Inferior parietal cortex (tissue), 1 donor: ENCODE data around the gene BCCIP.

Source experiments
- DNase-seq: peaks from one replicate; pipeline ENCODE4 v3.0.0-alpha.2; 2016; ENCODE audit errors: extremely low spot score

The BCCIP gene

DNA sequence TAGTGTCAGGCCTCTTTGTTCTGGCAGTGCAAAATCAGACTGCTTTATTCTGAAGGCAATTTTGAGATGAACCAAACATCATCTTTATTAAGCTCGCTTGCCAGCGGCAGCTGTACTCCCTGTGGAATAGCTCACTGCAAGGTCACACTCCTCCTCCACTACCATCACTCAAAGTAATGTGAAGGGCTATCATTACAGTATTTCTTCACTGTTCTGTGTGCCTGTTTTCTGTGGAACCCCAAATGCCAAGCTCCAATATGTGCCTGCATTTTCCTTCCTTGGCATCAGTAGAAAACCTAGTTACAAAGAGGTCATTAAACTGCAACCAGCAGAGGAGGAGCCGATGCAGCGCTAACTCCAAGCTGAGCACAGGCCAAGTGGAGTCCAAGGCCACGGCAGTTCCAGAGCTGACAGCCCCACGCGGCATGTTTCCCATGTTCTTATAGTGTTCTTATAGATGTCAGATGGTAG is 21.4 kb downstream of the BCCIP start:
- DNase-seq: no peak

DNA sequence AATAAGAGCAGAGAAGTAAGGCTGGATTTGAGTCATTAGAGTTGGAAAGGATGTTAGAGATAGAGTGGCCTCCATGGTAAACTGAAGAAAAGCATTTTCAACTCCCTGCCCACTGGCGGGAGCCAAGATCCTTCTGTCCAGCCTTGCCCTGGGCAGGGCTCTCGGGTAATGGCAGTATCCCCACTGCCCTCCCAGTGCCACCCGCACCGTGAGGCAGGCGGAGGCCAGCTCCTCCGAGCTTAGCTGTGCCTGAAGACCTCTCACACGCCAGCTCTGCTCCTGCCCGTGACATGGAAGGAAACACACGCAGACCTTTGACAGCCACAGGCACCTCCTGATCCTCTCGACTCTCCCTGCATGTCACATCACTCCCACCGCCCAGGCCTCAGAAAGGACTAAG is 22.3 kb downstream of the BCCIP start:
- DNase-seq: no peak

DNA sequence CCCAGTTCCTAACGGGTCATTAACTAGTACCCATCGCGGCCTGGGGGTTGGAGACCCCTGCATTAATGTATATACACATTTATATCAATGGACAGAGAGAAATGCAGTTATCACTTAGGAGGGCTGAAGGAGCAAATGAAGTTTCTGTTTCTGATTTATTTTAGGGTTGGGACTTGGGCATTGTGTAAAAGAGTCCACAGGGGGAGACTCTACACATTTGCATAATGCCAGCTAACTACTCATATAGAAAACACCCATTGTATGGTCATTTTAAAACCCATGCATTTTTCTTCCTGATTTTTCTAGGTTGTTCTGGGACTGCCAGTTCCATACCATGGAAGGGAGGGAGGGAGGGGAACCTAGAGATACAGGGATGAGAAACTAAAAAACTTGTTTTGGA is 23.5 kb downstream of the BCCIP start:
- DNase-seq: no peak

DNA sequence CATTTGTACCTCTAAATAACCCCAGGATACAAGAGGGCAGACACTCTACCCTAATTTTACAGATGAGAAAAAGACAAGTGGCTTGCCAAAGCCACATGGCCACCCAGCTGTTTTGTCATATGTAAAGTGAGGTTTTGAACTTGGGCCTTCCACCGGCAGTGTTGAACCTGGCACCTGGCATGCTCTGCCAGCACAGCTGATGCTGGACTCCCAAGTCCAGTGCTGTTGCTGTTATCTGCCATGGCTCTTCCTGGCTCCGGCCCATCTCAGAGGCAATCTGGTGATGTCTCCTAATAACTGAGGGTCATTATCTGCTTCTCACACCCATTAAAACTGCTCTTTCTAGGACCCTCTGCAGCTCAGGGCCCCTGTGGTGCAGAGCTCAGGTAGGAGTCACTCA is 25.0 kb downstream of the BCCIP start:
- no peak for DNase-seq

DNA sequence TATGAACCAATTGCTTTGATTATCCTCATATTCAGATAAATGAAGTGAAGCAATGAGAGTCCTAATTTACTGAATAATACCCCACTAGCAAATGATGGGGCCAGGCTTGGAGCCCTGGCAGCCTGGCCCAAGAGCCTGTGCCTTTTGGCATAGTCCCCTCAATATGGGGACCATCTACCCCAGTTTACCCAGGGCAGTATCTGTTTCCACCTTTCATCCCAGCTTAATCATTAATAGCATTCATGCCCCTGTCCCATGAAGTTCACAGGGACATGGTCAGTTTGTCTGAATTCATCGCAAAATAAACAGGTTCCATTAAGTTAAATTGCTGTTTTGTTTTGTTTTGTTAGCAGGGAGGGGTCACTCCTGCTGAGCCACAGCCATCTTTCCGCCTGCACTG is 25.5 kb downstream of the BCCIP start:
- DNase-seq: no peak

DNA sequence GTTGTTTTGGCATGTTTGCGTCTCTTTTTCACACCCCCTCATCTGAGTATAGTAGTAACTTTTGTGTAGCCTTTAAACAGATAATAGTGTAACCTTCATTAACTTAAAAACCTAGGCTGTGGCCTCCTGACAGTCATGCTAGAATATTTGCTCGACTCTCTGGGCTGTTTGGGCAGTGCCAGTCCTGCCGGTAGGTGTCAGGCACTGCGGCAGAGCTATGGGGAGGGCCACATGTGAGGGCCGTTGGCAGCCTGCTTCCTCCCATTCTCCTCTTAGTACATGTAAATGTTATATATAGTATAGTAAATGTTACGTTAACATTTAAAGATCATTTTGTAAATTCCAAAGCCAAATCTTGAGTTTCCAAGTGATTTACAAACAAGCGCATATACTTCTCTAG is 26.1 kb downstream of the BCCIP start:
- no peak for DNase-seq

DNA sequence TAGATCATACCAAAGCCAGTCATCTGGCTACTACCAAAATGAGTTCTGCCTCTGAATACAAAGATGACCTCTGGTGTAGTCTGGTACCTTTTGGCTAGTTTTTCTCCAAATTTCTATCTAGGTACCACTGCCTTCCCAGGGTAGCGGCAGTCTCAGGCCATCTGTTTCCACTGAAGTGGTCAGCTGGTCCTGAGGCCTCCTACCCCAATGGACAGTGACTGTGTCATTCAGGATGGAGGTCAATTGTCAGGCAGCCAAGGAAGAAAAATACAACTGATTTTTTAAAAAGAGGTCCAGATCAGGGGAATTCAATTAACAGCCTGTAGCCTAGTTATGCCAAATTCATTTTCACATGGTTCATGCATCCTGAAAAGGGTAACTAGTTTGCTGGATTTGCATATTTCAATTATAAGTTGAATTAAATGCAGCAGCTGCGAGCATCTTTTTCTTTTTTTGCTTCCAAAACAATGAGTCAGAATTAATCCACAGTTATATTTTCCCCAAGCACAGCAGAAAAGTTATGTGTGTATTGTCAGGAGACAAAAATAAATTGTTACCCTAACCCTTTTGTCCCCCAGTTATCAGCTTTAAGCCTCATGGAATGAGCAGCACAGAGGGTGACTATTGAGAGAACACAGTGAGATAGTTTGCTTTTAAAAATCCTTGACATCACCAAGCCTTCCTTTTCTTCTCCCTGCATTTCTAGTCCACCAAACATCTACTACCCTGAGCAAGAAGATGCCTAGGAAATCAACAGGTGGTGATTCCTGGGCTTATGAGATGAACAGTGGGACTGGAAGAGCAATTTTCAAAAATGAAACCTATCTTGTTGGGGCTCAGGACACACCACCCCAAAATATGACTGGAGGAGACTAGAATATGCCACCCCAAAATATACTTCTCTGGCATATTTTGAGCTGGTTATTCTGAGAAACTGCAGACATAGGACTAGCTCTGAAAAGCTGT is 27.7 kb downstream of the BCCIP start:
- DNase-seq: no peak

DNA sequence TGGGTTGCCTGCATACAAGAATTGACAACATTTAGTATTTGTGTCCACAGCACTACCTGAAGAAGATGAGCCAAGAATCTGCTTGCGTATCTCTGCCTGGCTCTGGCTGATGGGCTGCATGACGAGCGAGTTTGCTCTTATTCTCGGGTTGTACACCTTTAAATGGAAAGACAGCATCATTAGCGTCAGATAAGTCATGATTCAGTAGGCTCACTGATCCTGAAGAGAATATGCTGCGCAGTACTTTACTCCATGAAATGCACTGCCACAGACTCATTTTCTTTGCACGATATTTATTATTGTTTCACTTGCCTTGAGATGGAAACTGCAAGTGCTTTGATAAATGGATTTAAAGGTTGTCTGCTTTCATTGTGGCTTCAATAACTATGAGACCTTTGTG is 29.1 kb downstream of the BCCIP start:
- DNase-seq: no peak

DNA sequence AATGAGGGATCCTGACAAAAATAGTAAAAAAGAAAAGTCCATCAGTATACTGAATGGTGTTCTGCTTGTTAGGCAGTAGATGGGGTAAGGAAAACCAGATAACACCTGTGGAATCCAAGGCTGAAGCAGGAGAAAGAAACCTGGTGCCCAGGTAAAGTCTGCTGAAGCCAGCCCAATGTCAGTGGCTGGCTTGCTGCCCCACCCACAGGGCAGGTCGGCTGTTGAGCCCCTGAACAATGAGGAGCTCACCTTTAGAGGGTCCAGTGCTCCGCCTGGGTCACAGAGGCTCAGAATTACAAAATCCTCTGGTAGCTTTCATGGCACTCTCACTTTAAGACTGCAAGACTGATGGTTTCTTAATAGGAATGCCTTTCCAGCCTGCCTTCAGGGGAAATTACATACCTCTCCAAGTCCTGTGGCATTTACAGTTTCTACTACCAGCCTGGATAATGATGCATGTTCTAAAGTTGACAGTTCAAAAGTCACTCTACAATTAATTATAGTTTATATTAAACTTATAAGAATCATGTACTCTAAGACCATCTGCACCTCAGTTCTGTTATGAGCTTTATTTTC is 33.9 kb downstream of the BCCIP start:
- no peak for DNase-seq

DNA sequence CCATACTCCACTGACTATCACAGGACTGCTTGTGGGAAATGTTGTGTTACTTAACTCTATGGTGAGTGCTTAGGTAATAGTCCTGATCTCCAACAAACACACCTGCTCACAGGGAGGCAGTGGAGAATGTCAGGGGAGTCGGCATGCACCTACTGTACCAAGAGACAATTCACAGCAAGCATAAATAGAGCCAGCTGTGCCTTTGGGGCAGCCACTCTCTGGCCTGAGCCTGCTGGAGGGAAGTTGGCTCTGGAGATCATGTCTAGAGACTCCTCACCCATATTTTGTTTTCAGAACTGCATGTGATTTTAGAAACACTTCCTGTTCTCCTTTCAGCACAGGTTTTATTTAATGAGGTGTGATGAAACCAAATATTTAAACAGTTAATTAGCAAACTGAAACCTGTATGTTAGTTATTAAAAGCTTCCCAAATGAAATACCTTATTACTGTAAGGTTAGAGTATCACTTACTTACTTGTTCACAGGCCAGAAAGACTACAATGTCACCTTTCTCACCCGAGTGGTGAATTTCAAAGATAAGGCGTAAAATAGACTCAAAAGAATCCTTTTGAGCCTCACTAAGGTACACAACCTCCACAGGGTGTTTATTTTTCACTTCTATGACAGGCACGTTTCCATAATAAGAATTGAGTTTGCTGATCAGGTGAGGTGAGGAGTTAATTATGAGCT is 35.9 kb downstream of the BCCIP start:
- no peak for DNase-seq

DNA sequence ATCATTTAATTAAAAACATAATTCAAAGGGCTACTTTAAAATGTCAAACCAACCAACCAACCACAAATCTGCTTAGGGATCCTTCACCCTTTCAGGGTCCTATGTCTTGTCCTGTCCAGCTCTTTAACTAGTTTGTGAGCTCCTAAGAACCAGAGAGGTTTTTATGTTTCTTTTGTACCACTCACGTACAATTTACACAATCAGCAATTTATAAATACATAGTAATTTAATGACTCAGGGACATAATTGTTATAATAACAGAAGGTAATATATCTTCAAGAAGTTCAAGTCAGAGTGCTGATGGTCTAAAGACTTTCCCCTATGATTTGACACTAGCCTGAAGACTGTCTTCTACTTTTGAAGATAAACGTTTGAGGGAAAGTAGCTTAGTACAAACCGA is 41.8 kb downstream of the BCCIP start:
- DNase-seq: no peak

DNA sequence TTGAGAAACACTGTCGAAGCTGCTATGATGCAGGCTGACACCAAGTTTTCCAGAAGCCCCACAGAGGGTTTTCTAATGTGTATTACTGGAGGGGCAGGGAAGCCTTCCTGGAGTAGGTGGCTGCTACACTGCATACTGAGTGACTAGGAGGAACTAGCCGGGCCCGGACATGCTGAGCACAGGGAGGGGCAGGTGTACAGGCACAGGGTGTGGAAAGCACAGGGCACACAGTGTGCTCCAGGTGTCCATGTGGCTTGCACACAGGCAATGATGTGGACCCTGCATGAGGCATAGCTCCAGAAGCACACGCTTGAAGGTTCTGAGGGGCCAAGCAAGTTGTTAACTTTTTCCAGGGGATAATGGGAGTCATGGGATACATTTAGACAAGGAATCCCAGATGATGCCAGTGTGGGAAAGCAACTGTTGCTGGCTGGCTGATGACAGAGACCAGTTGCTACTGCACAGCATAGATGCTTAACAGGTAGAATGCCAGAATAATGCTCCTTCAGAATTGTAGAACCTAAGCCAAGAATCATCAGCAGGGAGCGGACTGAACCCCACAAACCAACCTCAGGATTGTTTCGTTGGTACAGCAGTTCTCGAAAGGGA is 43.2 kb downstream of the BCCIP start:
- DNase-seq: no peak

DNA sequence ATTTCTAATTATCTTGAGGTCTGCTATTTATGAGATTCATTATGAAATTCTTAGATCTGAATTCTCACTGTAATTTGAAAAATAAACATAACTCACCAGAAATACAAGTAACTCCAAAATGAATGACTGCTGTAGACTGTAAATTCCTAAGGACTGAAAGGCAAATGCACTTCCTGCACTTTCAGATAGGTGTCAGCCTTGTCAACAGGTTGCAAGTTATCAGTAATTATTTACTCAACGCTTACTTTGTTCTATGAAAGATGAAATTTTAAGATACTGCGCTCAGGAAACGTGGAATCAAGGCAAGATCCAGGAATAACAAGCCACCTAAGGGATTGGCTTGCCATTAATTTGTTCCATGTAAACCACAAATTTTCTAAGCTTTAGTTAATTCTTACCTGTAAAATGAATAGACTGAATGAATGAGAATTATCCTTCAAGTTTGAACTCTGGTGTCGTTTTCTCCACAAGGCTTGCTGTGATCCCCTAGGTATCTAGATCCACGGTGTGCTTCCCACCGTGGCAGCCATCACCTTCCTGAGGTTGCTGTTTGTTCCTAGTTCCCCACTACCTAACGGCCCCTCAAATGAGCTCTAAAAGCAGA is 45.1 kb downstream of the BCCIP start:
- peak; percentile 41 for DNase-seq

DNA sequence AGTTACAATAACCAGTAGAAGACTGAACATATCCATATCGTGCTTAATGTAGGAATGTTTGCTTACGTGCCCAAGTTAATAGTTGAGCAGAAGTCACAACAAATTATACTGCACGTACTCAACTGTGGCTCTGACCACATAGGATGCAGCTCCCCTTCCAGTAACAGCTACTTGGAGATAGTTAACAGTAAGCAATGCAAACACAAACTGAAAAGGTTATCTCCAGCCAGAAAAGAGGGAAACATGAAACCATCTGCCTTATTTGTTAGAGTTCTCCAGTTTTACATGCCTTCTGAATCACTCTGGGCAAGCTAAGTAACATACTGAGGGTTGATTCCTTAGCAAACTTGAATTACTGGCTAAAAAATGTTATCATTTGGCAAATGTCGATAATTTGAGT is 48.0 kb downstream of the BCCIP start:
- no peak for DNase-seq

DNA sequence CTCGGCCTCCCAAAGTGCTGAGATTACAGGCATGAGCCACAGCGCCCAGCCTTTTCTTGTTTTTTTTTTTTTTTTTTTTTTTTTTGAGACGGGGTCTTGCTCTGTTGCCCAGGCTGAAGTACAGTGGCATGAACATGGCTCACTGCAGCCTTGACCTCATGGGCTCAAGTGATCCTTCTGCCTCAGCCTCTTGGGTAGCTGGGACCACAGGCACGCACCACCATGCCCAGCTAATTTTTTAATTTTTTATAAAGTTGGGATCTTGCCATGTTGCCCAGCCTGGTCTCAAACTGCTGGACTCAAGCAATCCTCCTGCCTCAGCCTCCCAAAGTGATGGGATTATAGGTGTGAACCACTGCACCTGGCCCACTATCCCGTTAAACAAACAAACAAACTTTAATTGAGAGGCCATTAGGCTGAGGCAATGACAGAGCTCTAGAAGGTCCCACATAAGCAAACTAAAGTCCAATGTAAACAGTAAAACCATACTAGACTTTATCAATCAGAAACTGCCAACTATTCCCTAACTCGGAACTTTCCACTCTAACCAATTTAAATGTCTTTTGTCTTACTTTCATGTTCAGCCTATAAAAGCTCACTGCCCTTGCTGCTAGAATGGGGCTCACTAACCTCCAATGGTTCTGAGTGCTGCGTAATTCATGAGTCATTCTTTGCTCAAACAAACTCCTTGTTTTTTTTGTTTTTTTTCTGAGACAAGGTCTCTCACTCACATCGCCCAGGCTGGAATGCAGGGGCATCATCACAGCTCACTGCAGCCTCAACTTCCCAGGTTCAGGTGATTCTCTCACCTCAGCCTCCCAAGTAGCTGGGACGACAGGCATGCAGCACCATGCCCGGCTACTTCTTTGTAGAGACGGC is 55.9 kb downstream of the BCCIP start:
- DNase-seq: no peak

DNA sequence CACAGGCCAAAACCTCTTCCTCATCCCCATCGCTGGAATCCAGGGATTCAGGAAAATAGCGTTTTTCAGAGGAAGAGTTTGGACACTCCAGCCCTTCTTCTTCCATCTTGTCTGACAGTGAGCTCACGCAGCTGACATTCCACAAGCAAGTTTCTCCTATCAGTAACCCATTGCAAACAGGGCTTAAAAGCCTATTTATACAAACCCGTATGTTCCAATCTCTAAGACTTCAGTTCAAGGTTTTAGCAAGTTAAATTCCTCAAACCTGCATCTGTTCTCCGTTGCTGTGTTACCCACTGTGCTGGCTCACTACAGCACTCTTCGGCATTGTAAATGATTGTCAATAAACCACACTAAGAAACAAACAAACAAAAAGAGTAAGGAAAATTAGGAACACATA is 57.4 kb downstream of the BCCIP start:
- no peak for DNase-seq

DNA sequence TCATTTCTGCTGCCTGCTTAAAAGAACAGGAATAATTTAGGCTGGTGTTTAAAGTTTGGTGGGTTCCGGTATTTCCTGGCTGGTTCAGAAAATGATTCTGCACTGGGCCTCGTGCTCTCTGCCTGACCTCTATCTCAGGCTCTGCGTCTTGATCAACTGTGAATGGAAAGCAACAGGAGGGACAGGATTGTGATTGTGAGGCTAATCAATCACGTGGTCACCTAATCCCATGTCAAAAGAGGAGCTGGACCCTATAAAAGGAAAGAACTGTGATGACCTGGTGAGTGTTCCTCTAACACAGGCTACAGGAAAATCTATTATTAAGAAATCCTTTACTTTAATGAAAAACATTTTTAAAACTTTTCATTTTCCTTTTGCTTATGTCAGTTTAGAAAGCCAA is 57.8 kb downstream of the BCCIP start, which contains the start of gene DHX32:
TSS of gene DHX32 (minus strand) at position 101 of the 400 bp plus-strand sequence. CDS start 468 bp downstream, outside the sequence.
- no peak for DNase-seq

DNA sequence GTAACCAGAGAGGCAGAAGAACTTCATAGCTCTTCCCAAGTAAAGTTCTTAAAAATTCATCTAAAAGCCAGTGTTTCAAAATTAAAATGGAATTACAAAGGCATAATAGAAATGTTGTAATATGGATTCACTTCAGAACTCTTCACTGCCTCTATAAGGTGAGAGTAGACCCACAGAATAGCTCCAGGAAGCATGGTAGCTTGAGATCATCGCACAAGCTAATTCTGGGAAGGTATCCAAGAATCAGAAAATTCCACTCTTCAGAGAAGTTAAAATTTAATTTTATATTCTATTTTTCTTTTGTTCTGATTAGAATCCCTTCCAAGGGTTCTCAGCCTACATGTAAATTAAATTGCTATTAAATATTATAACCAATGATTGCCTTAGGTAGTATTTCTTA is 59.2 kb downstream of the BCCIP start:
- DNase-seq: no peak

DNA sequence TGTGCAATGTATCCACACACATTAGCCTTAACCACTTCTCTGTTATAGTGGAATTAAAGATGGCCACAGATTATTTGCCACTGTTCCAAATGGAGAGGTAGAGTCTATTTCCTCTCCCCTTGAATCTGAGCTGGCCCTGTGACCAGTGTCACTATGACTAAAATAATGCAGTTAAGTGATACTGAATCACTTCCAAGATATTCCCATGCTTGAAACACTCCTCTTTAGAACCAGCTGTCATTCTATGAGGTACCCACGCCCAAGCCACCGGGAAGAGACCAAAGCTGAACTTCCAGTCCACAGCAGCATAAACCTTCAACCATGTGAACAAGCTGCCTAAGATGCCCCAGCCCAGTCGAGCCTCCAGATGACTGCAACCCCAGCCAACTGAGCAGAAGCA is 59.9 kb downstream of the BCCIP start:
- DNase-seq: no peak
